Measurements from ENCODE around the gene IFT22. TPM values are rescaled to one million over a fixed set of nuclear protein-coding genes. Genes with fewer than 3 reads are reported as not detected.

IFT22 gene
- total and polyA plus RNA-seq, 11 donors = 14.8 to 39.3 (median 30.0) TPM

DNA sequence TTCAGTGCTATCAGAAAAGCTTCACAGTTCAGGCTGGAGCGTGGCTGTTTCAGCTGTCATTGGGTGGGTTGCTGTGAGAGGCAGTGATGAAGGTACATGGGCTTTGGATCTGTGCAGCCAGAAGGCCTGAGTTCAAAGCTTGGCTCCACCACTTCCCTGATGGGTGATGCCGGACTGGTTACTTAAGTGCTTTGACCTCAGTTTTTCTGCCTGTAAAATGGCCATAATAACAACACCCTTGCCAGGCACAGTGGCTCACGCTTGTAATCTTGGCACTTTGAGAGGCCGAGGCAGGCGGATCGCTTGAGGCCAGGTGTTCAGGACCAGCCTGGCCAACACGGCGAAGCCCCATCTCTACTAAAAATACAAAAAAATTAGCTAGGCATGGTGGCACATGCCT lies 10.4 kb upstream of the IFT22 start:
- Histone ChIP-seq H3K27me3 (no peaks in the 10 kb centered on the region), H3K36me3 (no peaks in the 10 kb centered on the region), H3K4me3 (no peak overlapping the region), H3K4me1 (peaks cover 0 to 11% (median 0%) of the 10 kb centered on the region in 12 donors), H3K27ac (no peak overlapping the region), H3K9me3 (no peaks in the 10 kb centered on the region)
- DNase-seq (no peak), ATAC-seq (no peak)
- TF ChIP-seq CTCF (IDR thresholded peaks at IDR 0.05) (no peak), POLR2A (IDR thresholded peaks at IDR 0.05) (no peak)
- intact Hi-C loops (cut with DNase I) = no loop called here
- WGBS, 4 donors = 92 to 95% (median 94%) methylated on average over 8 of the region's 8 CpGs

GRCh38 chr7:101330011-101330484 lies 8.4 kb upstream of the IFT22 start:
- H3K36me3 ChIP-seq = no peaks in the 10 kb centered on the region
- DNase-seq = peak in 4 of 5 donors; percentile 40 to 59 (median 57)
- no peaks in the 10 kb centered on the region for H3K9me3 ChIP-seq
- 12 to 18% (median 15%) methylated on average over 15 of the region's 15 CpGs for WGBS, 4 donors
- no peak for TF ChIP-seq POLR2A (IDR thresholded peaks at IDR 0.05)
- no peak for TF ChIP-seq CTCF (IDR thresholded peaks at IDR 0.05)
- intact Hi-C loops (cut with DNase I) = no loop called here
- ATAC-seq = peak; percentile 71 to 95 (median 81)
- H3K27ac ChIP-seq = peak overlapping the region in 5 of 12 donors; percentile 0 to 63 (median 57)
- no peaks in the 10 kb centered on the region for H3K27me3 ChIP-seq
- peaks cover 0 to 11% (median 0%) of the 10 kb centered on the region in 12 donors for H3K4me1 ChIP-seq
- peak overlapping the region in 1 of 12 donors; percentile 6 for H3K4me3 ChIP-seq

DNA sequence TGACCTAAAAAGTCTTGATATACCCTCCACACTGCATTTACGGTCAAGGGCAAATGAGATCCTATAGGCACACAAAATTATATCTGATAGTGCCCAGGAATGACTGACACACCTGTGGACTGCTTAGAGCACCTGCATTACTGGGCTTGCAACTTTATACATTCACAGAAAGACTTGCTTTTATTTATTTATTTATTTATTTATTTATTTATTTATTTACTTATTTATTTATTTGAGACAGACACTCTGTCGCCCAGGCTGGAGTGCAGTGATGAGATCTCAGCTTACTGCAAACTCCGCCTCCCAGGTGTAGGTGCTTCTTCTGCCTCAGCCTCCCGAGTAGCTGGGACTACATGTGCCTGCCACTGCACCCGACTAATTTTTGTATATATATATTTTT lies 6.5 kb upstream of the IFT22 start:
- H3K36me3 ChIP-seq = no peaks in the 10 kb centered on the region
- 88 to 95% (median 94%) methylated on average over 5 of the region's 5 CpGs for WGBS, 4 donors
- ATAC-seq (no peak), DNase-seq (peak in 1 of 5 donors; percentile 7)
- H3K4me1 ChIP-seq = peaks cover 0 to 11% (median 0%) of the 10 kb centered on the region in 12 donors
- H3K27ac ChIP-seq = no peak overlapping the region
- TF ChIP-seq POLR2A (IDR thresholded peaks at IDR 0.05) (no peak), CTCF (IDR thresholded peaks at IDR 0.05) (no peak)
- H3K27me3 ChIP-seq = no peaks in the 10 kb centered on the region
- no peak overlapping the region for H3K4me3 ChIP-seq
- intact Hi-C loops (cut with DNase I) = no loop called here
- no peaks in the 10 kb centered on the region for H3K9me3 ChIP-seq

GRCh38 chr7:101319401-101319800 lies 2.2 kb downstream of the IFT22 start:
- Histone ChIP-seq H3K36me3 (peaks cover 0 to 42% (median 29%) of the 10 kb centered on the region in 9 donors), H3K27me3 (no peaks in the 10 kb centered on the region), H3K4me3 (no peak overlapping the region), H3K4me1 (peaks cover 0 to 16% (median 8%) of the 10 kb centered on the region in 12 donors), H3K27ac (no peak overlapping the region), H3K9me3 (no peaks in the 10 kb centered on the region)
- WGBS, 4 donors = 58 to 77% (median 71%) methylated on average over 5 of the region's 5 CpGs
- no peak for TF ChIP-seq CTCF (IDR thresholded peaks at IDR 0.05)
- TF ChIP-seq POLR2A (IDR thresholded peaks at IDR 0.05) = no peak
- no peak for DNase-seq
- intact Hi-C loops (cut with DNase I) = no loop called here
- no peak for ATAC-seq

Measured in heart left ventricle (tissue), 16 donors.